Lower leg skin (tissue), 4 donors: ENCODE results near the gene PTPN2. TPM values are rescaled to one million over a fixed set of nuclear protein-coding genes. Genes with fewer than 3 reads are reported as not detected.
A peak's percentile ranks its signal among the peaks of the same experiment; 100 is the strongest.

Source experiments
- DNase-seq, 2 donors: peaks; one replicate each; pipeline ENCODE4 v3.0.0-alpha.2; 2019; ENCODE audit warnings: low spot score in 2 of 2
- H3K4me3 ChIP-seq: fragments of 200-600 bp; sonication (generic); 2 replicates; pipeline ENCODE4 v1.5.1; 2017; ENCODE audit warnings: mild to moderate bottlenecking, low read depth; ENCODE audit not compliant: poor library complexity, severe bottlenecking
- CTCF ChIP-seq, 3 donors: fragments of 450-650 bp; IDR thresholded peaks; one replicate each; pipeline ENCODE4 v1.5.1; 2016; ENCODE audit warnings: antibody characterized with exemption in 3 of 3, mild to moderate bottlenecking in 3 of 3, moderate library complexity in 2 of 3
- POLR2A ChIP-seq, 2 donors: fragments of 450-650 bp; IDR thresholded peaks; one replicate each; pipeline ENCODE4 v1.6.1; 2016 to 2017; ENCODE audit warnings: antibody characterized with exemption in 2 of 2, mild to moderate bottlenecking in 1 of 2, moderate library complexity in 1 of 2
- WGBS, 2 donors: methylation state at CpG; one replicate each; pipeline ENCODE4 v1.1.5; 2018; 5-methylcytosine and 5-hydroxymethylcytosine counted together
- intact Hi-C: fragments of 100-400 bp; cut with DNase I; formaldehyde crosslinking; loops from one replicate; pipeline ENCODE4 v1.15.0; 2023; ENCODE audit warnings: low total_unique reads
- total RNA-seq, 4 donors: library from RNA; depleted of rRNA; stranded (reverse); fragments of >200 nt; gene quantifications; one replicate each; pipeline ENCODE4 v1.1.0, GENCODE V29; 2016

The PTPN2 gene
- total RNA-seq = 10 to 100 TPM; 26.0 to 53.2 (median 40.4) TPM

- no peak for TF ChIP-seq CTCF (IDR thresholded peaks at IDR 0.05)
- TF ChIP-seq POLR2A (IDR thresholded peaks at IDR 0.05) = no peak
- DNase-seq = peak; percentile 91 to 97
- intact Hi-C loops = no loop called here
- 0% methylated on average over 58 to 71 of the region's 97 CpGs for WGBS, 2 donors
- peak within 1 kb of the TSS; percentile 79 for H3K4me3 ChIP-seq
Measured at GRCh38 chr18:12883684-12884405, at the start of gene PTPN2. TSS of gene PTPN2 (minus strand) at chr18:12884237. CDS start at chr18:12884141, 96 bp downstream.

GRCh38 chr18:12933327-12933726 lies 49.3 kb upstream of the PTPN2 start:
- TF ChIP-seq POLR2A (IDR thresholded peaks at IDR 0.05) (no peak), CTCF (IDR thresholded peaks at IDR 0.05) (no peak)
- intact Hi-C loops = loop anchor here (5.0 kb wide), 1 partner anchor 206 kb away; no protein-coding TSS in a partner anchor
- no peak for DNase-seq
- no peak overlapping the region for H3K4me3 ChIP-seq

- intact Hi-C loops = loop anchor here (5.0 kb wide), 1 partner anchor 204 kb away; no protein-coding TSS in a partner anchor
- DNase-seq = peak in 1 of 2 donors; percentile 17
- no peak for TF ChIP-seq POLR2A (IDR thresholded peaks at IDR 0.05)
- TF ChIP-seq CTCF (IDR thresholded peaks at IDR 0.05) = no peak
- WGBS, 2 donors = 77 to 89% methylated on average over 3 of the region's 3 CpGs
- no peak overlapping the region for H3K4me3 ChIP-seq
Measured at GRCh38 chr18:12930908-12931307, 46.9 kb upstream of the PTPN2 start.

- WGBS, 2 donors = 90 to 95% methylated on average over 3 of the region's 3 CpGs
- intact Hi-C loops = loop anchor here (5.0 kb wide), 1 partner anchor 203 kb away; no protein-coding TSS in a partner anchor
- no peak overlapping the region for H3K4me3 ChIP-seq
- no peak for DNase-seq
- TF ChIP-seq CTCF (IDR thresholded peaks at IDR 0.05) = no peak
- TF ChIP-seq POLR2A (IDR thresholded peaks at IDR 0.05) = no peak
Measured at GRCh38 chr18:12930376-12930775, 46.3 kb upstream of the PTPN2 start.

- no peak overlapping the region for H3K4me3 ChIP-seq
- no peak for DNase-seq
- no peak for TF ChIP-seq CTCF (IDR thresholded peaks at IDR 0.05)
- TF ChIP-seq POLR2A (IDR thresholded peaks at IDR 0.05) = no peak
- WGBS, 2 donors = 57 to 75% methylated on average over 5 of the region's 5 CpGs
- intact Hi-C loops = loop anchor here (5.0 kb wide), 1 partner anchor 202 kb away; no protein-coding TSS in a partner anchor
Measured at GRCh38 chr18:12929477-12930083, 45.5 kb upstream of the PTPN2 start.
